Bronchial epithelial cell (primary cell): Measurements from ENCODE around the gene TRIM17. TPM values are rescaled to one million over a fixed set of nuclear protein-coding genes. Genes with fewer than 3 reads are reported as not detected.

Source experiments
- DNase-seq: peaks from one replicate; pipeline ENCODE4 v3.0.0-alpha.2; 2010; ENCODE audit warnings: low read depth
- FAIRE-seq: peaks from 2 replicates; lab custom pipeline; 2011; peaks lifted over from hg19 to GRCh38; lab: Jason Lieb, UNC
- H3K27me3 ChIP-seq: 2 replicates; pipeline ENCODE4 v1.5.1; 2011; ENCODE audit warnings: low read length; ENCODE audit not compliant: control insufficient read depth, insufficient read depth
- H3K36me3 ChIP-seq: 2 replicates; pipeline ENCODE4 v1.5.1; 2011; ENCODE audit warnings: low read length; ENCODE audit not compliant: control insufficient read depth, insufficient read depth
- H3K4me3 ChIP-seq: 2 replicates; pipeline ENCODE4 v1.5.1; 2011; ENCODE audit warnings: mild to moderate bottlenecking, low read depth, low read length, control low read depth
- total RNA-seq: library from RNA; depleted of rRNA; stranded (reverse); fragments of >200 nt; gene quantifications from 2 replicates; pipeline ENCODE4 v1.2.1, GENCODE V29; 2014
- TF ChIP-seq, protein P1 (sequence below): IDR thresholded peaks from 2 replicates; pipeline ENCODE4 v1.5.1; 2011; ENCODE audit warnings: mild to moderate bottlenecking, moderate library complexity, low read length, control low read depth, inconsistent platforms; ENCODE audit not compliant: insufficient read depth, severe bottlenecking

The TRIM17 gene
- total RNA-seq, 1 donor from 2014 or later = 1.6 TPM

- Histone ChIP-seq H3K4me3 (peak overlapping the region; percentile 50), H3K36me3 (no peaks in the 10 kb centered on the region), H3K27me3 (no peaks in the 10 kb centered on the region)
- FAIRE-seq (no peak), DNase-seq (peak; percentile 40)
- TF ChIP-seq, protein P1, sequence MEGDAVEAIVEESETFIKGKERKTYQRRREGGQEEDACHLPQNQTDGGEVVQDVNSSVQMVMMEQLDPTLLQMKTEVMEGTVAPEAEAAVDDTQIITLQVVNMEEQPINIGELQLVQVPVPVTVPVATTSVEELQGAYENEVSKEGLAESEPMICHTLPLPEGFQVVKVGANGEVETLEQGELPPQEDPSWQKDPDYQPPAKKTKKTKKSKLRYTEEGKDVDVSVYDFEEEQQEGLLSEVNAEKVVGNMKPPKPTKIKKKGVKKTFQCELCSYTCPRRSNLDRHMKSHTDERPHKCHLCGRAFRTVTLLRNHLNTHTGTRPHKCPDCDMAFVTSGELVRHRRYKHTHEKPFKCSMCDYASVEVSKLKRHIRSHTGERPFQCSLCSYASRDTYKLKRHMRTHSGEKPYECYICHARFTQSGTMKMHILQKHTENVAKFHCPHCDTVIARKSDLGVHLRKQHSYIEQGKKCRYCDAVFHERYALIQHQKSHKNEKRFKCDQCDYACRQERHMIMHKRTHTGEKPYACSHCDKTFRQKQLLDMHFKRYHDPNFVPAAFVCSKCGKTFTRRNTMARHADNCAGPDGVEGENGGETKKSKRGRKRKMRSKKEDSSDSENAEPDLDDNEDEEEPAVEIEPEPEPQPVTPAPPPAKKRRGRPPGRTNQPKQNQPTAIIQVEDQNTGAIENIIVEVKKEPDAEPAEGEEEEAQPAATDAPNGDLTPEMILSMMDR = peak; percentile 48
These were observed 38.4 kb downstream of the TRIM17 start for GRCh38 chr1:228378090-228378872.

GRCh38 chr1:228377664-228378089 is 39.0 kb downstream of the TRIM17 start:
- Histone ChIP-seq H3K36me3 (no peaks in the 10 kb centered on the region), H3K4me3 (peak overlapping the region; percentile 50), H3K27me3 (no peaks in the 10 kb centered on the region)
- TF ChIP-seq, protein P1 = no peak
- no peak for FAIRE-seq
- DNase-seq = no peak

DNA sequence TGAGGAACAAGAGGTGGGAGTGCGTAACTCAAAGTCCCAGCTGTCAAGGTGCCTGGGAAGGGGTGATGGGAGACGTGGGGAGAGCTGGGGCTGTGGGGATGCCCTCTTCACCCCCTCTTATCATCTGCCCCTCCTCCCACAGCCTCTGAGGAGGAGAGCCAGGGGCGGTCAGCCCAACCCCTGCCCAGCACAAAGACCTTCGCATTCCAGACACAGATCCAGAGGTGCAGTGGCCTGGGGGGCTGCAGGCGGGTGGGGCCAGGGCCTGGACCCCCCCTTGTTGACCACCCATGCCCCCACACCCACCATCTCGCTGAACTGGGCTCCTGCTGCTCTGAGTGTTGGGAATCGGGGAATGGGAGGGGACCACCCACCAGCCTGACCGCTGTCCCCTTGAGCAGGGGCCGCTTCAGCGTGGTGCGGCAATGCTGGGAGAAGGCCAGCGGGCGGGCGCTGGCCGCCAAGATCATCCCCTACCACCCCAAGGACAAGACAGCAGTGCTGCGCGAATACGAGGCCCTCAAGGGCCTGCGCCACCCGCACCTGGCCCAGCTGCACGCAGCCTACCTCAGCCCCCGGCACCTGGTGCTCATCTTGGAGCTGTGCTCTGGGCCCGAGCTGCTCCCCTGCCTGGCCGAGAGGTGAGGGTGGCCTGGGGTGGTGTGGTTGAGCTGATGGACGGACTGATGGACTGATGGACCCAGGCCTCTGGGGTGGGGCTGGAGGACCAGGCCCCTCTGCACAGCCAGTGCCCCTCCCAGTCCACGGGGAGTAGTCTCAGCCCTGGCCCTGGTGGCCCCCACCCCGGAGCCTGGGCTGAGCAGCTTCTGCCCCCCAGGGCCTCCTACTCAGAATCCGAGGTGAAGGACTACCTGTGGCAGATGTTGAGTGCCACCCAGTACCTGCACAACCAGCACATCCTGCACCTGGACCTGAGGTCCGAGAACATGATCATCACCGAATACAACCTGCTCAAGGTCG is 39.7 kb downstream of the TRIM17 start:
- no peaks in the 10 kb centered on the region for H3K27me3 ChIP-seq
- DNase-seq (no peak), FAIRE-seq (no peak)
- H3K36me3 ChIP-seq = no peaks in the 10 kb centered on the region
- TF ChIP-seq, protein P1 = no peak
- no peak overlapping the region for H3K4me3 ChIP-seq

DNA sequence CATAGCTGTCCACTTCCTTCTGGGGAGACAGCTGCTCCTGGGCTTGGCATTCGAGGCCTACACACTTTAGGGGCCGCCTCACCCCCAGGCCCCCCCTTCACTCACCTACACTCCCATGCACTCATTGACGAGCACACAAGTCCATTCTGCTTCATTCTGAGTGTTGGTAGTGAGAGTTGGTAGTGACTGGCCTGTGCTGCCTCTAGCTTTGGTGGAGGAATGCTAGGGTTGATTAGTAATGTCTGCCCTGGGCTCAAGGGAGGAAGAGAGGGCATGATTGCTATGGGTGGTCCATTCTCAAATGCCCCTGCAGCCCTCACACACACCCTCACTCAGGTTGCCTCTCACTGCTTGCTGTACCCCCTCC is 40.4 kb downstream of the TRIM17 start:
- TF ChIP-seq, protein P1 = no peak
- H3K27me3 ChIP-seq = no peaks in the 10 kb centered on the region
- FAIRE-seq = peak; percentile 13
- DNase-seq = no peak
- H3K36me3 ChIP-seq = no peaks in the 10 kb centered on the region
- H3K4me3 ChIP-seq = no peak overlapping the region

DNA sequence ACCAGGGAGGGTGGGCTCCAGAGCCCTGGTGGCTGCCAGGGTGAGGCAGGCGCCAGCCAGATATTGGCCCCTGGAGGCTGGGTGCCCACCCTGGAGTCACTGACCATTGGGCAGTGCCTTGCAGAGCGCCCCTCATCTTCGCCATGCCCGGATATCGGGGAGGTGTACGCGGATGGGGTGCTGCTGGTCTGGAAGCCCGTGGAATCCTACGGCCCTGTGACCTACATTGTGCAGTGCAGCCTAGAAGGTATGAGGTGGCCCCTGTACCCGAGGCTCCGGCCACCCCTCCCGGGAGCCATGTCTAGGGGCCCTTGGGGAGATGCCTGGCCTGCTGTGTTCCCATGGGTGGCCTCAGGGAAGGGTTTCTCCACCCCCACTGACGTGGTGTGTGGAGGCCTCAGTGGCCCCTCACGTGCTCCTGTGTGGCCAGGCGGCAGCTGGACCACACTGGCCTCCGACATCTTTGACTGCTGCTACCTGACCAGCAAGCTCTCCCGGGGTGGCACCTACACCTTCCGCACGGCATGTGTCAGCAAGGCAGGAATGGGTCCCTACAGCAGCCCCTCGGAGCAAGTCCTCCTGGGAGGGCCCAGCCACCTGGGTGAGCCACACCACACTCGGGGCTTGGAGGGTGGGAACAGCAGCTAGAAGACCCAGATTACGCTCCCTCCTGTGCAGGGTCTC is 40.9 kb downstream of the TRIM17 start:
- TF ChIP-seq, protein P1 = no peak
- Histone ChIP-seq H3K27me3 (peaks cover 2% of the 10 kb centered on the region), H3K36me3 (no peaks in the 10 kb centered on the region), H3K4me3 (no peak overlapping the region)
- no peak for FAIRE-seq
- DNase-seq = no peak
